HG02938 (cell line): Measurements from ENCODE around the gene CXCR5.

Experiments used
- ATAC-seq: cut with Tn5 transposase; IDR thresholded peaks from one replicate; pipeline ENCODE4 v1.9.1; 2021; ENCODE audit warnings: mild to moderate bottlenecking, moderate library complexity; ENCODE audit not compliant: unreplicated experiment

Gene CXCR5

GRCh38 chr11:118897721-118898310 lies 14.1 kb downstream of the CXCR5 start:
- ATAC-seq = no peak

GRCh38 chr11:118898400-118899295 lies 15.0 kb downstream of the CXCR5 start:
- no peak for ATAC-seq

GRCh38 chr11:118899296-118899688 lies 15.6 kb downstream of the CXCR5 start:
- no peak for ATAC-seq

GRCh38 chr11:118899706-118900360 lies 16.1 kb downstream of the CXCR5 start:
- ATAC-seq = no peak

GRCh38 chr11:118900535-118901384 lies 17.1 kb downstream of the CXCR5 start:
- no peak for ATAC-seq

- ATAC-seq = no peak
Measured at GRCh38 chr11:118901494-118902335, 18.0 kb downstream of the CXCR5 start.

- no peak for ATAC-seq
Measured at GRCh38 chr11:118902336-118903203, 18.9 kb downstream of the CXCR5 start.

GRCh38 chr11:118903204-118904015 lies 19.7 kb downstream of the CXCR5 start:
- no peak for ATAC-seq

GRCh38 chr11:118907051-118908042 lies 23.7 kb downstream of the CXCR5 start:
- no peak for ATAC-seq

- no peak for ATAC-seq
Measured at GRCh38 chr11:118908264-118908663, 24.6 kb downstream of the CXCR5 start.

GRCh38 chr11:118908901-118909618 lies 25.4 kb downstream of the CXCR5 start:
- no peak for ATAC-seq

- no peak for ATAC-seq
Measured at GRCh38 chr11:118909619-118910308, 26.1 kb downstream of the CXCR5 start.

GRCh38 chr11:118910309-118911112 lies 26.8 kb downstream of the CXCR5 start:
- ATAC-seq = no peak

- ATAC-seq = no peak
Measured at GRCh38 chr11:118911113-118911879, 27.6 kb downstream of the CXCR5 start.
